ENCODE data around the gene ST8SIA6. TPM values are rescaled to one million over a fixed set of nuclear protein-coding genes. Genes with fewer than 3 reads are reported as not detected.

The ST8SIA6 gene
- total and polyA plus RNA-seq, 9 of the 15 experiments (the other 6 are each of a cell fraction or from before 2014, with no cell fraction given) = 0.69 to 6.7 (median 5.0) TPM

DNA sequence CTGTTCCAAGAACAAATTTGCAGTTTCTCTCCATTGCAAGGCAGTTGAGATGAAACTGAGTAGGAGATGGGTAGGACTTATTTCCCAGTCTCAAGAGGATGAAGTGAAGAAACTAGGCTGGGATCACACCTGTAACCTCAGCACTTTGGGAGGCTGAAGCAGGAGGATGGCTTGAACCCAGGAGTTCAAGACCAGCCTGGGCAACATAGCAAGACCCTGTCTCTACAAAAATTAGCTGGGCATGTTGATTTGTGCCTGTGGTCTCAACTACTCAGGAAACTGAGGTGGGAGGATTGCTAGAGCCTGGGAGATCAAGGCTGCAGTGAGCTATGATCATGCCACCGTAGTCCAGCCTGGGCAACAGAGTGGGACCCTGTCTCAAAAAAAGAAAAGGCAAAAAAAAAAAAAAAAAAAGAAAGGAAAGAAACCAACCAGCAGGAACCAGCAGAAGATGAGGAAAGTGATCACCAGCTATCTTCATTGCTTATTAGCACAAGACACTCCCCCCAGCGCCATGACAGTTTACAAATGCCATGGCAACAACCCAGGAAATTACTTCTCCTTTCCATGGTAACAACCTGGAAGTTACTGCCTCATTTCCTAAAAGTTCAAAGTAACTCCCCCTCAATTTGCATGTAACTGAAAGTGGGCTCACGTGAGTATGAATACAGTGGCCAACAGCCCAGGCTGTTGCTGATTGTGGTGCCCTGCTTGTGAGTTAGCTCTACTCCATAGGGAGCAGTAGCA lies 18.3 kb upstream of the ST8SIA6 start (continued):
- TF ChIP-seq RNF2 (IDR thresholded peaks at IDR 0.05) (0 out of 2 replicates have a peak, but pooled peaks have one; percentile 16), SOX6 (IDR thresholded peaks at IDR 0.05) (peak; percentile 48; the same call in 1 of the 2 replicates)

- FAIRE-seq (no peak), ATAC-seq (no peak), DNase-seq (ENCODE audit: extremely low read depth in 1 of 4, low spot score in 3 of 4) (no peak)
- H3K4me2 ChIP-seq (ENCODE audit: insufficient read depth, low read length) = no peak overlapping the region
- no peaks in the 10 kb centered on the region for H3K9me1 ChIP-seq (ENCODE audit: control insufficient read depth, insufficient read depth, low read length)
- H2AFZ ChIP-seq (ENCODE audit: low read depth, low read length) = no peak overlapping the region
- H3K36me3 ChIP-seq (ENCODE audit: control insufficient read depth, insufficient read depth, low read length) = no peaks in the 10 kb centered on the region; the same call in 2 of the 3 replicates
- H3K27me3 ChIP-seq (ENCODE audit: control insufficient read depth in 2 of 2, insufficient read depth in 2 of 2, low read length in 2 of 2) = no peaks in the 10 kb centered on the region
- no peaks in the 10 kb centered on the region for H4K20me1 ChIP-seq (replicated peaks; ENCODE audit: control insufficient read depth, insufficient read depth, low read length)
- peaks cover 3 to 12% of the 10 kb centered on the region in 2 experiments; a peak in 2 of 5 replicates for H3K4me1 ChIP-seq (replicated peaks in 1 of 2; ENCODE audit: control insufficient read depth in 2 of 2, insufficient read depth in 2 of 2, low read length in 2 of 2)
- H3K9me3 ChIP-seq (replicated peaks; ENCODE audit: control insufficient read depth, insufficient read depth, low read depth, low read length) = peaks cover 8% of the 10 kb centered on the region; the same call in 1 of the 2 replicates
- BruUV-seq (replicated peaks) = no TSS peak
- peaks cover 5% of the 10 kb centered on the region; the same call in 2 of the 3 replicates for H3K79me2 ChIP-seq (ENCODE audit: control insufficient read depth, insufficient read depth, low read length)
- in situ Hi-C loops (cut with MboI) (no loop called here), intact Hi-C loops (cut with micrococcal nuclease) (loop anchor here (5.0 to 10.0 kb wide), 2 partner anchors 125 to 628 kb away; no protein-coding TSS in a partner anchor)
- ChIA-PET CTCF (ENCODE audit: low intra/inter-chr PET ratio) (no interaction called here), POLR2A (no interaction called here)
- WGBS (ENCODE audit: insufficient coverage, low coverage, missing lambda C conversion rate) = 81% methylated on average over 5 of the region's 5 CpGs
- no peak overlapping the region for H3K9ac ChIP-seq (ENCODE audit: insufficient read depth in 1 of 2, low read depth in 2 of 2, low read length in 2 of 2)
- no peak overlapping the region for H3K4me3 ChIP-seq
- H3K27ac ChIP-seq (ENCODE audit: extremely low read depth, low read depth, low read length) = no peak overlapping the region
- no peak for TF ChIP-seq SRSF9 (IDR thresholded peaks at IDR 0.05; ENCODE audit: borderline replicate concordance, low read depth, low read length)
- TF ChIP-seq SREBF1 (IDR thresholded peaks at IDR 0.05; ENCODE audit: borderline replicate concordance, low read depth, low read length) = no peak
- peak; percentile 89 for TF ChIP-seq ZNF280A (IDR thresholded peaks at IDR 0.05; ENCODE audit: low read depth, partially characterized antibody)
- no peak for TF ChIP-seq OTX1 (CRISPR knock-in tag; IDR thresholded peaks at IDR 0.05)
- TF ChIP-seq ZEB2 (IDR thresholded peaks at IDR 0.05) = peak; percentile 53; the same call in 1 of the 2 replicates
- TF ChIP-seq CBX5 (IDR thresholded peaks at IDR 0.05; ENCODE audit: borderline replicate concordance, low read depth) = peak; percentile 69; the same call in 1 of the 2 replicates
- peak; percentile 54 to 78; a peak in 3 of 4 replicates for TF ChIP-seq TRIM24 (IDR thresholded peaks at IDR 0.05)
- TF ChIP-seq, protein P1, sequence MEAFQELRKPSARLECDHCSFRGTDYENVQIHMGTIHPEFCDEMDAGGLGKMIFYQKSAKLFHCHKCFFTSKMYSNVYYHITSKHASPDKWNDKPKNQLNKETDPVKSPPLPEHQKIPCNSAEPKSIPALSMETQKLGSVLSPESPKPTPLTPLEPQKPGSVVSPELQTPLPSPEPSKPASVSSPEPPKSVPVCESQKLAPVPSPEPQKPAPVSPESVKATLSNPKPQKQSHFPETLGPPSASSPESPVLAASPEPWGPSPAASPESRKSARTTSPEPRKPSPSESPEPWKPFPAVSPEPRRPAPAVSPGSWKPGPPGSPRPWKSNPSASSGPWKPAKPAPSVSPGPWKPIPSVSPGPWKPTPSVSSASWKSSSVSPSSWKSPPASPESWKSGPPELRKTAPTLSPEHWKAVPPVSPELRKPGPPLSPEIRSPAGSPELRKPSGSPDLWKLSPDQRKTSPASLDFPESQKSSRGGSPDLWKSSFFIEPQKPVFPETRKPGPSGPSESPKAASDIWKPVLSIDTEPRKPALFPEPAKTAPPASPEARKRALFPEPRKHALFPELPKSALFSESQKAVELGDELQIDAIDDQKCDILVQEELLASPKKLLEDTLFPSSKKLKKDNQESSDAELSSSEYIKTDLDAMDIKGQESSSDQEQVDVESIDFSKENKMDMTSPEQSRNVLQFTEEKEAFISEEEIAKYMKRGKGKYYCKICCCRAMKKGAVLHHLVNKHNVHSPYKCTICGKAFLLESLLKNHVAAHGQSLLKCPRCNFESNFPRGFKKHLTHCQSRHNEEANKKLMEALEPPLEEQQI (IDR thresholded peaks at IDR 0.05) = peak; percentile 93
- TF ChIP-seq, protein P2, sequence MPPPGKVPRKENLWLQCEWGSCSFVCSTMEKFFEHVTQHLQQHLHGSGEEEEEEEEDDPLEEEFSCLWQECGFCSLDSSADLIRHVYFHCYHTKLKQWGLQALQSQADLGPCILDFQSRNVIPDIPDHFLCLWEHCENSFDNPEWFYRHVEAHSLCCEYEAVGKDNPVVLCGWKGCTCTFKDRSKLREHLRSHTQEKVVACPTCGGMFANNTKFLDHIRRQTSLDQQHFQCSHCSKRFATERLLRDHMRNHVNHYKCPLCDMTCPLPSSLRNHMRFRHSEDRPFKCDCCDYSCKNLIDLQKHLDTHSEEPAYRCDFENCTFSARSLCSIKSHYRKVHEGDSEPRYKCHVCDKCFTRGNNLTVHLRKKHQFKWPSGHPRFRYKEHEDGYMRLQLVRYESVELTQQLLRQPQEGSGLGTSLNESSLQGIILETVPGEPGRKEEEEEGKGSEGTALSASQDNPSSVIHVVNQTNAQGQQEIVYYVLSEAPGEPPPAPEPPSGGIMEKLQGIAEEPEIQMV (tag; conservative IDR thresholded peaks at IDR 0.05; ENCODE audit: low read depth) = no peak
- peak in 1 of 2 experiments; percentile 86; a peak in 1 of 3 replicates for TF ChIP-seq CBX3 (IDR thresholded peaks at IDR 0.05; ENCODE audit: borderline replicate concordance in 1 of 2, low read length in 2 of 2)
- TF ChIP-seq ZFP36 (IDR thresholded peaks at IDR 0.05; ENCODE audit: low read depth, low read length, partially characterized antibody) = peak; percentile 29
- peak; percentile 52; the same call in 1 of the 2 replicates for TF ChIP-seq CC2D1A (IDR thresholded peaks at IDR 0.05)
- TF ChIP-seq ZNF431 (CRISPR knock-in tag; IDR thresholded peaks at IDR 0.05) = peak; percentile 100
Measured at GRCh38 chr10:17470246-17470645, 15.9 kb upstream of the ST8SIA6 start.

Measured in K562 (cell line).